Panc1 (cell line): ENCODE measurements around the gene PADI1. TPM values are rescaled to one million over a fixed set of nuclear protein-coding genes. Genes with fewer than 3 reads are reported as not detected.

Source experiments
- ATAC-seq: fragments of 200-7000 bp; cut with Tn5 transposase; 2 replicates; pipeline ENCODE4 v1.9.1; 2020; ENCODE audit warnings: mild to moderate bottlenecking, moderate library complexity
- BruUV-seq: library from RNA; stranded (reverse); fragments of 400-500 nt; replicated peaks from 2 replicates; lab custom pipeline; 2021; lab: Mats Ljungman, UMichigan
- CTCF ChIA-PET: fragments of 300-600 bp; sonication (Branson Sonifier 250); formaldehyde crosslinking; loops from one replicate; lab custom pipeline; 2022; ENCODE audit warnings: antibody characterized with exemption; lab: Charles Lee
- POLR2A ChIA-PET: fragments of 300-600 bp; sonication (Branson Sonifier 250); formaldehyde crosslinking; loops from one replicate; lab custom pipeline; 2022; ENCODE audit warnings: antibody characterized with exemption; lab: Charles Lee
- DNase-seq: peaks from one replicate; pipeline ENCODE4 v3.0.0-alpha.2; 2010; ENCODE audit warnings: low read depth, low spot score
- H3K27ac ChIP-seq: 2 replicates; pipeline ENCODE4 v1.5.1; 2011; ENCODE audit warnings: mild to moderate bottlenecking, low read length, inconsistent platforms
- H3K27me3 ChIP-seq: fragments of 200-500 bp; sonication (Bioruptor generic); 2 replicates; pipeline ENCODE4 v1.6.0; 2014; ENCODE audit warnings: low read length, inconsistent platforms; ENCODE audit not compliant: control insufficient read depth, insufficient read depth
- H3K36me3 ChIP-seq: fragments of 200-500 bp; sonication (Bioruptor generic); 2 replicates; pipeline ENCODE4 v1.5.1; 2014; ENCODE audit warnings: inconsistent platforms, mild to moderate bottlenecking, low read length, moderate library complexity; ENCODE audit not compliant: control insufficient read depth, insufficient read depth
- H3K4me1 ChIP-seq: 2 replicates; pipeline ENCODE4 v1.5.1; 2011; ENCODE audit warnings: inconsistent platforms, mild to moderate bottlenecking, low read length, moderate library complexity; ENCODE audit not compliant: control insufficient read depth, insufficient read depth
- H3K4me3 ChIP-seq, 2 experiments: 2 replicates each; pipeline ENCODE4 v1.5.1; 2011 to 2012; ENCODE audit warnings: low read depth in 2 of 2, low read length in 2 of 2, mild to moderate bottlenecking in 2 of 2, inconsistent platforms in 1 of 2, moderate library complexity in 1 of 2
- H3K9me3 ChIP-seq: fragments of 200-500 bp; sonication (Bioruptor generic); 2 replicates; pipeline ENCODE4 v1.5.1; 2014; ENCODE audit warnings: low read depth, mild to moderate bottlenecking, inconsistent platforms, low read length, moderate library complexity; ENCODE audit not compliant: control insufficient read depth, insufficient read depth
- CTCF ChIP-seq: fragments of 450-650 bp; IDR thresholded peaks from 2 replicates; pipeline ENCODE4 v1.5.1; 2017; ENCODE audit warnings: mild to moderate bottlenecking
- POLR2AphosphoS5 ChIP-seq: IDR thresholded peaks from 2 replicates; pipeline ENCODE4 v1.6.1; 2012; ENCODE audit warnings: mild to moderate bottlenecking, low read depth, low read length, moderate library complexity
- REST ChIP-seq, 2 experiments: IDR thresholded peaks; 2 replicates each; pipeline ENCODE4 v1.6.1; 2011 to 2012; ENCODE audit warnings: low read depth in 2 of 2, control low read depth in 1 of 2, low read length in 1 of 2, mild to moderate bottlenecking in 1 of 2, moderate library complexity in 1 of 2; ENCODE audit not compliant: insufficient read depth in 1 of 2
- SIN3A ChIP-seq: IDR thresholded peaks from 2 replicates; pipeline ENCODE4 v1.6.1; 2012; ENCODE audit warnings: low read depth, mild to moderate bottlenecking, low read length, moderate library complexity, borderline replicate concordance; ENCODE audit not compliant: insufficient read depth
- TCF7L2 ChIP-seq: IDR thresholded peaks from 2 replicates; pipeline ENCODE4 v1.6.1; 2011; ENCODE audit warnings: mild to moderate bottlenecking, low read depth, low read length, inconsistent platforms
- in situ Hi-C: cut with HindIII; loops from 2 replicates; pipeline ENCODE4 v1.10.0; 2016; ENCODE audit warnings: low sequenced_read_pairs, low pct_unique_long_range_greater_than_20kb
- intact Hi-C: fragments of 100-400 bp; cut with micrococcal nuclease; formaldehyde crosslinking; loops from one replicate; pipeline ENCODE4 v1.10.0; 2022; ENCODE audit not compliant: unreplicated experiment
- total RNA-seq: library from RNA; stranded (reverse); gene quantifications from one replicate; pipeline ENCODE4 v1.2.1, GENCODE V29; 2021; ENCODE audit not compliant: unreplicated experiment

Gene PADI1
- total RNA-seq, 1 experiment from 2014 or later: 2.3 TPM

- ChIA-PET POLR2A (no interaction called here), CTCF (interaction anchor here (0.6 kb wide), 1 partner anchor 11 kb away, joined by 3 read pairs; no protein-coding TSS in a partner anchor)
- ATAC-seq: no peak
- Histone ChIP-seq H3K36me3 (no peaks in the 10 kb centered on the region), H3K27me3 (no peaks in the 10 kb centered on the region), H3K4me3 (no peak overlapping the region), H3K27ac (no peak overlapping the region), H3K4me1 (no peaks in the 10 kb centered on the region; the same call in 1 of the 2 replicates), H3K9me3 (no peaks in the 10 kb centered on the region)
- intact Hi-C loops (no loop called here), in situ Hi-C loops (no loop called here)
- no peak for DNase-seq
- TF ChIP-seq SIN3A: no peak
- TF ChIP-seq TCF7L2: no peak
- TF ChIP-seq CTCF: no peak
- TF ChIP-seq POLR2AphosphoS5: no peak
- BruUV-seq: no TSS peak
Measured at GRCh38 chr1:17292299-17293160, 87.6 kb downstream of the PADI1 start.

GRCh38 chr1:17293681-17294425, 88.9 kb downstream of the PADI1 start:
- no peak for DNase-seq
- Histone ChIP-seq H3K4me3 (no peak overlapping the region), H3K36me3 (no peaks in the 10 kb centered on the region), H3K9me3 (no peaks in the 10 kb centered on the region), H3K27me3 (no peaks in the 10 kb centered on the region), H3K4me1 (no peaks in the 10 kb centered on the region), H3K27ac (no peak overlapping the region)
- TF ChIP-seq POLR2AphosphoS5 (no peak), CTCF (no peak), SIN3A (no peak), TCF7L2 (no peak), REST (IDR thresholded peaks at IDR 0.05; ENCODE audit: insufficient read depth in 1 of 2, low read depth in 2 of 2, low read length in 1 of 2) (no peak)
- CTCF ChIA-PET: no interaction called here
- intact Hi-C loops: no loop called here
- no peak for ATAC-seq
- no TSS peak for BruUV-seq
- in situ Hi-C loops: no loop called here
- POLR2A ChIA-PET: no interaction called here
